GM20000 (cell line): Measurements from ENCODE around the gene SLFN13.
"Not testable (repeated sequence)": the region's sequence is repeated elsewhere in the genome, so short reads cannot be mapped to it uniquely, and the experiment has no call there.

Experiments
- DNase-seq: peaks from one replicate; pipeline ENCODE4 v3.0.0; 2012; ENCODE audit warnings: low spot score
- CTCF ChIP-seq: IDR thresholded peaks from 2 replicates; pipeline ENCODE4 v1.5.1; 2012; ENCODE audit warnings: mild to moderate bottlenecking, control low read depth; ENCODE audit errors: extremely low read depth, missing control alignments

Gene SLFN13

GRCh38 chr17:35407531-35407930, 41.0 kb downstream of the SLFN13 start:
- no peak for TF ChIP-seq CTCF

GRCh38 chr17:35406568-35406967, 42.0 kb downstream of the SLFN13 start:
- no peak for DNase-seq
- no peak for TF ChIP-seq CTCF

More at GRCh38 chr17:35407531-35407930, 41.0 kb downstream of the SLFN13 start:
- no peak for DNase-seq

GRCh38 chr17:35404360-35404759, 44.2 kb downstream of the SLFN13 start:
- DNase-seq = no peak
- no peak for TF ChIP-seq CTCF

- DNase-seq = not testable (repeated sequence)
Observed at GRCh38 chr17:35393783-35394182, 54.8 kb downstream of the SLFN13 start.

- no peak for DNase-seq
- no peak for TF ChIP-seq CTCF
Observed at GRCh38 chr17:35390663-35391062, 57.9 kb downstream of the SLFN13 start.

- TF ChIP-seq CTCF = no peak
- DNase-seq = no peak
Observed at GRCh38 chr17:35390156-35390555, 58.4 kb downstream of the SLFN13 start.

GRCh38 chr17:35387496-35387895, 61.1 kb downstream of the SLFN13 start:
- TF ChIP-seq CTCF = no peak
- DNase-seq = no peak
